Prostate gland (tissue), 2 donors: ENCODE data around the gene ATP6V0E2. TPM values are rescaled to one million over a fixed set of nuclear protein-coding genes. Genes with fewer than 3 reads are reported as not detected.
A peak's percentile ranks its signal among the peaks of the same experiment; 100 is the strongest.

Experiments
- DNase-seq: peaks from one replicate; pipeline ENCODE4 v3.0.0-alpha.2; 2019; ENCODE audit warnings: low spot score
- H3K27ac ChIP-seq, 2 donors: fragments of 200-600 bp; sonication (generic); 2 replicates each; pipeline ENCODE4 v1.5.1; 2017 to 2019
- H3K27me3 ChIP-seq: fragments of 200-600 bp; sonication (generic); replicated peaks from 2 replicates; pipeline ENCODE4 v1.5.1; 2019; ENCODE audit not compliant: insufficient read depth
- H3K36me3 ChIP-seq, 2 donors: fragments of 200-600 bp; sonication (generic); 1 replicate in 1 of 2; 2 replicates in 1 of 2; pipeline versions ENCODE4 v1.5.1 to v1.8.1; 2017 to 2019
- H3K4me1 ChIP-seq: fragments of 200-600 bp; sonication (generic); replicated peaks from 2 replicates; pipeline ENCODE4 v1.5.1; 2019
- H3K4me3 ChIP-seq, 2 donors: fragments of 200-600 bp; sonication (generic); 2 replicates each; pipeline ENCODE4 v1.5.1; 2017 to 2019
- H3K9me3 ChIP-seq: fragments of 200-600 bp; sonication (generic); 2 replicates; pipeline ENCODE4 v1.5.1; 2017
- POLR2A ChIP-seq: fragments of 450-650 bp; IDR thresholded peaks from one replicate; pipeline ENCODE4 v1.6.1; 2016; ENCODE audit warnings: antibody characterized with exemption, mild to moderate bottlenecking
- POLR2AphosphoS5 ChIP-seq: sonication (generic); formaldehyde crosslinking; IDR thresholded peaks from one replicate; pipeline ENCODE4 v1.6.1; 2017; ENCODE audit warnings: antibody characterized with exemption
- WGBS: methylation state at CpG from one replicate; pipeline ENCODE4 v1.1.5; 2018; 5-methylcytosine and 5-hydroxymethylcytosine counted together
- intact Hi-C: fragments of 100-400 bp; cut with DNase I; formaldehyde crosslinking; loops from one replicate; pipeline ENCODE4 v1.14.2; 2022
- total RNA-seq, 2 donors: library from RNA; depleted of rRNA; stranded (reverse); fragments of >200 nt; gene quantifications; one replicate each; pipeline ENCODE4 v1.1.0, GENCODE V29; 2016
- TF ChIP-seq, protein P1 (sequence below), 4 experiments: fragments of 200-600 bp in 2 of 4; fragments of 450-650 bp in 2 of 4; sonication (generic) in 2 of 4; IDR thresholded peaks; 1 replicate in 3 of 4; 2 replicates in 1 of 4; pipeline ENCODE4 v1.5.1; 2016 to 2019; ENCODE audit warnings: antibody characterized with exemption in 4 of 4, mild to moderate bottlenecking in 2 of 4, moderate library complexity in 2 of 4

ATP6V0E2 gene
- total RNA-seq, 2 donors from 2014 or later, result 67.3 to 95.3 TPM

DNA sequence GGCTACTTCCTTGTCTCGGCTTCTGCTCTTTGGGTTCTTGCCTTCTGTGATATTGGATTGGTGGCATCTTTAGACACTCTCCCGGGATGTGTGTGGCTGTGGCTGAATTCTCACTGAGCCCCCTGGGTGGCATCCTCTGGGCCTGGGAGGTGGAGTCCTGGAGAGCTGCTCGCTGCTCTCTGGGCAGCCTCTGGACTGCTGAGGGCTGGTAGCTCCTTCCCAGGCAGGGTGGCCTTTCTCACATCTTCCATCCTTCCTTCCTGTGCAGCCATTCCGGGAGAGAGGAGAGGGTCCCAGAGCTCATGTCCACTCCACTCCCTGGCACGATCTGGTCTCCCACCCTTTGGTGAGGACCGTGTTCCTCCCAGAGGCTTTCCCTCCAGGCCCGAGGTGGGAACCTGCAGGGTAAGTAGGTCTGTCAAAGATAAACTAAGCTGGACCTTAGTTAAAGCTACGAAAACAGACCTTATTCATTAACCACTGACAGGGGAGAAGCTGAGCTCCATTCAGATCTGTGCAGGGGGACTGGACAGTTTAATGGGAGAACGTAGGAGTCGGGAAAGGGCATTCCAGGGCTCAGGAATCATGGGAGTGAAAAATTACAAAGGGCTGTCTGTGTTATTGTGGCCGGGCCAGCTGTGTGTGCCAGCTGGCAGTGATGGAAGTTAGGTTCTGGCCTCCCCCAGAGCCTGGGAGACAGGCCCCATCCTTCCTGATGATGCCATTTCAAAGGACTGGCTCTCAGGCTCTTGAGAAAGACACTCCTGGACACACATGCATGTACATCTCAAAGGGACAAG, 8.7 kb downstream of the ATP6V0E2 start:
- H3K36me3 ChIP-seq, result no peaks in the 10 kb centered on the region
- no peak overlapping the region for H3K27ac ChIP-seq
- intact Hi-C loops, result loop anchor here (10.0 kb wide), 1 partner anchor 392 kb away; no protein-coding TSS in a partner anchor
- H3K9me3 ChIP-seq, result no peaks in the 10 kb centered on the region
- DNase-seq, result peak; percentile 3
- H3K27me3 ChIP-seq, result no peaks in the 10 kb centered on the region
- H3K4me3 ChIP-seq, result no peak overlapping the region
- 53% methylated on average over 11 of the region's 11 CpGs for WGBS
- TF ChIP-seq POLR2AphosphoS5 (no peak), POLR2A (no peak)
- TF ChIP-seq, protein P1, sequence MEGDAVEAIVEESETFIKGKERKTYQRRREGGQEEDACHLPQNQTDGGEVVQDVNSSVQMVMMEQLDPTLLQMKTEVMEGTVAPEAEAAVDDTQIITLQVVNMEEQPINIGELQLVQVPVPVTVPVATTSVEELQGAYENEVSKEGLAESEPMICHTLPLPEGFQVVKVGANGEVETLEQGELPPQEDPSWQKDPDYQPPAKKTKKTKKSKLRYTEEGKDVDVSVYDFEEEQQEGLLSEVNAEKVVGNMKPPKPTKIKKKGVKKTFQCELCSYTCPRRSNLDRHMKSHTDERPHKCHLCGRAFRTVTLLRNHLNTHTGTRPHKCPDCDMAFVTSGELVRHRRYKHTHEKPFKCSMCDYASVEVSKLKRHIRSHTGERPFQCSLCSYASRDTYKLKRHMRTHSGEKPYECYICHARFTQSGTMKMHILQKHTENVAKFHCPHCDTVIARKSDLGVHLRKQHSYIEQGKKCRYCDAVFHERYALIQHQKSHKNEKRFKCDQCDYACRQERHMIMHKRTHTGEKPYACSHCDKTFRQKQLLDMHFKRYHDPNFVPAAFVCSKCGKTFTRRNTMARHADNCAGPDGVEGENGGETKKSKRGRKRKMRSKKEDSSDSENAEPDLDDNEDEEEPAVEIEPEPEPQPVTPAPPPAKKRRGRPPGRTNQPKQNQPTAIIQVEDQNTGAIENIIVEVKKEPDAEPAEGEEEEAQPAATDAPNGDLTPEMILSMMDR (IDR thresholded peaks at IDR 0.05), result no peak
- no peaks in the 10 kb centered on the region for H3K4me1 ChIP-seq

DNA sequence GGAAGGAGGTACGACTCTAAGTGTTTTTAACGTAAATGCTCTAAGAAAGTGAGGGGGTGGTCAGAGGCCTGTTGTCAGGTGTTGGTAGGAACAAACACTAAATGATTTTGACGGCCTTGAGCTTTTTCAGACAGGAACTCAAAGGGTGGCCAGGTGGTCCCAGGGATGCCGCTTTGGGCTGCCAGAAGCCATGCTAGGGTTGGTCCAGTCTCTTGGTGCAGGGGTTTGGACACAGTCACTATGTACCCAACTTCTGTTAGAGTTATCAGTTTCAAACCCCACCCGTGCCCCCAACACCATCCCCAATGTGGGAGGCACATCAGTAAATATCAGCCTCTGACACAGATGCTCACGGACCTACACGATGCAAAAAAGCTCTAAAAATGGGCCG, 9.3 kb downstream of the ATP6V0E2 start:
- 54% methylated on average over 8 of the region's 8 CpGs for WGBS
- H3K36me3 ChIP-seq, result no peaks in the 10 kb centered on the region
- no peaks in the 10 kb centered on the region for H3K4me1 ChIP-seq
- no peak for DNase-seq
- TF ChIP-seq, protein P1 (IDR thresholded peaks at IDR 0.05), result no peak
- TF ChIP-seq POLR2A (no peak), POLR2AphosphoS5 (no peak)
- intact Hi-C loops, result loop anchor here (10.0 kb wide), 1 partner anchor 392 kb away; no protein-coding TSS in a partner anchor
- H3K9me3 ChIP-seq, result no peaks in the 10 kb centered on the region
- no peak overlapping the region for H3K4me3 ChIP-seq
- H3K27ac ChIP-seq, result no peak overlapping the region
- H3K27me3 ChIP-seq, result no peaks in the 10 kb centered on the region

DNA sequence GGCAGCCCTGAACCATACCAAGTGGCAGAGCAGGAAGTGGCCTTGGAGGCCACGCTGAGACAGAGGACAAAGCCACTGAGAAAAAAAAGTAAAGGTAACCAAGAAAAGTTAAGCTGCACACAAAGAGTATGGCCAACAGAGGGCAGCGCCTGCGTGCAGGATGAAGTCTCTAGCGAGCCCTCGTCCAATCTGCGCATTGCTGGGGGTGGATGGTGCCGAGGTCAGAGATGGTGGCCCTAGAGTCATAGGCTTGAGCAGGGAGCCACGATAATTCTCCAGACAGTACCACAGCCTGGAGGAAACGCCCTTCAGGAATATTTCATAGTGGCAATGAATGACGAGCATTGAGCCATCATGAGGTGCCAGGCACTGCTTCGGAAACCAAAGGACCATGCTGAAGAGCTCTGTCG, 9.7 kb downstream of the ATP6V0E2 start:
- WGBS, result 35% methylated on average over 12 of the region's 12 CpGs
- DNase-seq, result peak; percentile 61
- intact Hi-C loops, result loop anchor here (10.0 kb wide), 1 partner anchor 391 kb away; no protein-coding TSS in a partner anchor
- Histone ChIP-seq H3K9me3 (no peaks in the 10 kb centered on the region), H3K27me3 (no peaks in the 10 kb centered on the region), H3K4me1 (no peaks in the 10 kb centered on the region), H3K27ac (no peak overlapping the region), H3K4me3 (no peak overlapping the region), H3K36me3 (no peaks in the 10 kb centered on the region)
- peak; percentile 35 for TF ChIP-seq POLR2AphosphoS5
- TF ChIP-seq, protein P1 (IDR thresholded peaks at IDR 0.05), result peak; percentile 16 to 74 (median 63)
- no peak for TF ChIP-seq POLR2A

DNA sequence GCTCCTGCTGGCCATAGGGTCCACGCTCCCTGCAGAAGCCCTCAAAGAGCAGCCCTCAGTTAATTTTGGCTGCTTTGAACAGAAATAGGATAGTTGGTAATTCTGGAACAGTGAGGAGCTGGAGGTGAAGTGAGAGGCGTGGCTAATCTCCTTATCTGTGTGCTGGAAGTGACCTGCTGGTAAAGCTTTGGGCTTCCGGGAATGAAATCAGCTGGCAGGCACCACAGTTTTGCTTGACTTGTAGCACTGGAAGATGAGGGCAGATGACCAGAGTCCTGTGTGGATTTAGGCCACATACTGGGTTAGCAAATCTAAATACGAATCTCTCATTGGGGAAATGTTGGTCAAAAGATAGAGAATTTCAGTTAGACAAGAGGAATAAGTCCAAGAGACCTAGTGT, 10.2 kb downstream of the ATP6V0E2 start:
- no peaks in the 10 kb centered on the region for H3K36me3 ChIP-seq
- 66% methylated on average over 4 of the region's 4 CpGs for WGBS
- H3K27me3 ChIP-seq, result no peaks in the 10 kb centered on the region
- peak; percentile 10 for DNase-seq
- intact Hi-C loops, result loop anchor here (10.0 kb wide), 1 partner anchor 391 kb away; no protein-coding TSS in a partner anchor
- no peaks in the 10 kb centered on the region for H3K9me3 ChIP-seq
- no peak overlapping the region for H3K27ac ChIP-seq
- TF ChIP-seq POLR2AphosphoS5 (no peak), POLR2A (no peak)
- TF ChIP-seq, protein P1 (IDR thresholded peaks at IDR 0.05), result no peak
- no peak overlapping the region for H3K4me3 ChIP-seq
- no peaks in the 10 kb centered on the region for H3K4me1 ChIP-seq
